Neutrophil (primary cell): Measurements from ENCODE around the gene GJD3.

ENCODE experiments used
- H3K27ac ChIP-seq: fragments of 200-600 bp; sonication (generic); 2 replicates; pipeline ENCODE4 v1.5.1; 2016; ENCODE audit warnings: mild to moderate bottlenecking, moderate library complexity
- H3K27me3 ChIP-seq: fragments of 200-600 bp; sonication (generic); 2 replicates; pipeline ENCODE4 v1.6.0; 2016; ENCODE audit warnings: mild to moderate bottlenecking
- H3K36me3 ChIP-seq: fragments of 200-600 bp; sonication (generic); 2 replicates; pipeline ENCODE4 v1.5.1; 2017
- H3K4me1 ChIP-seq, 2 experiments: fragments of 200-600 bp in 1 of 2; sonication (generic) in 1 of 2; 1 replicate in 1 of 2; 2 replicates in 1 of 2; pipeline versions ENCODE4 v1.5.1 to v1.6.1; 2013 to 2016; ENCODE audit warnings: low read depth in 1 of 2, low read length in 1 of 2, mild to moderate bottlenecking in 1 of 2, moderate library complexity in 1 of 2; ENCODE audit not compliant: control insufficient read depth in 1 of 2, insufficient read depth in 1 of 2
- H3K4me3 ChIP-seq, 2 experiments: fragments of 200-600 bp in 1 of 2; sonication (generic) in 1 of 2; 1 replicate in 1 of 2; 2 replicates in 1 of 2; pipeline ENCODE4 v1.5.1; 2013 to 2016; ENCODE audit warnings: low read depth in 1 of 2, low read length in 1 of 2, mild to moderate bottlenecking in 1 of 2, moderate library complexity in 1 of 2
- H3K9me3 ChIP-seq: fragments of 200-600 bp; sonication (generic); 2 replicates; pipeline ENCODE4 v1.5.1; 2016
- TF ChIP-seq, protein P1 (sequence below): fragments of 200-600 bp; sonication (generic); IDR thresholded peaks from 2 replicates; pipeline ENCODE4 v1.5.1; 2016; ENCODE audit warnings: antibody characterized with exemption

GJD3 gene

DNA sequence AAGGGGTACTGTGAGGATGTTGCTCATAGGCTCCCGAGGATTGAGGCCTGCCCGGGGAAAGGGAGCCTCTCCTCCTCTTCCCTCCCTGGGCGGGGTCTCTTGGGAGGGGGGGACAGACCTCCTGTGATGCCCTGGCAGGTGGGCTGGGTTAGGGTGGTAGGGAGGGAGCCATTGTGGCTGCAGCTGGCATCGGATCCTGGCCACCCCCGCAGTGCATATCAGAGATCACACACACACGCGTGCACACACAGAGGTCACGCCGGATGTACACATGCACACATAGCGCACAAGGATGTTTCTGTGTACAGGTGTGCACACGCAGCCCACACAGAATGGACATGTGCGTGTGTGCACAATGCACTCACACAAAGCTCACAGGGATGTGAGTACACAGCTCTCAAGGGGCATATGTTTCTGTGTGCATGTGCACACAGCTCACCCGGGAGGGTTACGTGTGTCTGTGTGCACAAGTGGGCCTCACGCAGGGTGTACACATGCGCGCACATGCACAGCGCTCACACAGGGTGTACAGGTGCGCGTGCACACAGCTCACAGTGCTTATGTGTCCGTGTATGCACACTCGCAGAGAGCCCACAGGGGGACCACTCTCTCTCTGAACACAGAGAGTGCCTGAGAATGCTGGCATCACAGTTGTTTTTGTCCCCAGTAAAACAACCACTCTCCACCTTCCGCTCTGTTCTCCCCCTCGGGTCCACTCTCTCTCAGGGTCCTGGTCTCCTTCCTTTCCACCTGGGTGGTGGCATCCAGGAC is 2.4 kb downstream of the GJD3 start:
- peaks cover 73% of the 10 kb centered on the region for H3K27me3 ChIP-seq
- peaks cover 6% of the 10 kb centered on the region for H3K36me3 ChIP-seq
- TF ChIP-seq, protein P1, sequence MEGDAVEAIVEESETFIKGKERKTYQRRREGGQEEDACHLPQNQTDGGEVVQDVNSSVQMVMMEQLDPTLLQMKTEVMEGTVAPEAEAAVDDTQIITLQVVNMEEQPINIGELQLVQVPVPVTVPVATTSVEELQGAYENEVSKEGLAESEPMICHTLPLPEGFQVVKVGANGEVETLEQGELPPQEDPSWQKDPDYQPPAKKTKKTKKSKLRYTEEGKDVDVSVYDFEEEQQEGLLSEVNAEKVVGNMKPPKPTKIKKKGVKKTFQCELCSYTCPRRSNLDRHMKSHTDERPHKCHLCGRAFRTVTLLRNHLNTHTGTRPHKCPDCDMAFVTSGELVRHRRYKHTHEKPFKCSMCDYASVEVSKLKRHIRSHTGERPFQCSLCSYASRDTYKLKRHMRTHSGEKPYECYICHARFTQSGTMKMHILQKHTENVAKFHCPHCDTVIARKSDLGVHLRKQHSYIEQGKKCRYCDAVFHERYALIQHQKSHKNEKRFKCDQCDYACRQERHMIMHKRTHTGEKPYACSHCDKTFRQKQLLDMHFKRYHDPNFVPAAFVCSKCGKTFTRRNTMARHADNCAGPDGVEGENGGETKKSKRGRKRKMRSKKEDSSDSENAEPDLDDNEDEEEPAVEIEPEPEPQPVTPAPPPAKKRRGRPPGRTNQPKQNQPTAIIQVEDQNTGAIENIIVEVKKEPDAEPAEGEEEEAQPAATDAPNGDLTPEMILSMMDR = no peak
- no peak overlapping the region for H3K27ac ChIP-seq
- H3K4me3 ChIP-seq = peak overlapping the region; percentile 37 to 55
- H3K4me1 ChIP-seq = peaks cover 15 to 25% of the 10 kb centered on the region in 2 experiments
- H3K9me3 ChIP-seq = no peaks in the 10 kb centered on the region

DNA sequence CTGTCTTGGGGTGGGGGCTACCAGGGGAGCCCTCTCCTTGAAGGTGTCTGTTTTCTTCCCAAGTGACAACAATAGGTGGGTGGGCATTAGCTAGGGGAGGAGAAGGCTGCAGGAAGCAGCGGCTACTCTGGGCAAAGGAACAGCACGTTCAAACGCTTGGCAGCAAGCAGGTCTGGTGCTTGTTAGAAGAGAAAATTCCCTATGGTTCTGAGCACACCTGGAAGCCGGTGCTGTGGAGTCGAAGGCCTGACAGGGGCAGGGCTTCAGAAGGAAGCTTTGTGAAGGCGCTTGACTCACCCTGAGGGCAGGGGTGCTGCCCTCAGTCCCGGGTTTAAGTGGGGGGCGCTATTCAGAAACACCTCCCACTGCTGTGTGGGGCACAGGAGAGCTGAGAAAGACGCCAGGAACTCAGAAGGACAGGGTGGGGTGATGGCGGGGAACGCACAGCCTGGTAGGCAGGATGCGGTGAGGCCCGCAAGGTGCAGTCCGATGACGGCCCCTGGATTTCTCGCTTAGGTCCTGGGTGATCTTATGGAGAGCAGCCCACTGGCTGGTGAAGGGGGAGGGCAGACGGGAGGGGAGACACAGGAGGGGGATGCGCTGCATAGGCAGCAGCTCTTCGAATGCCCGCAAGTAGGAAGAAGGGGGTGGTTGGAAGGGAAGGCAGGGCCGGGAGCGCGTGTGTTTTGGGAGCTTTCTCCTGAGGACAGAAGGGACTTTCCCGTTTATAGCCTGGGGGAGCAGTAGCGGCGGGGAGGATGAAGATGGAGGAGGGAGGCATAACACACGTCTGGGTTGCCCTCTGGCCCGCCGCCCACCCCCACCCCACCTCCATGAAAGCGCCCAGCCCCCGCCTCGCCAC is 3.2 kb downstream of the GJD3 start:
- H3K4me1 ChIP-seq = peaks cover 15 to 25% of the 10 kb centered on the region in 2 experiments

DNA sequence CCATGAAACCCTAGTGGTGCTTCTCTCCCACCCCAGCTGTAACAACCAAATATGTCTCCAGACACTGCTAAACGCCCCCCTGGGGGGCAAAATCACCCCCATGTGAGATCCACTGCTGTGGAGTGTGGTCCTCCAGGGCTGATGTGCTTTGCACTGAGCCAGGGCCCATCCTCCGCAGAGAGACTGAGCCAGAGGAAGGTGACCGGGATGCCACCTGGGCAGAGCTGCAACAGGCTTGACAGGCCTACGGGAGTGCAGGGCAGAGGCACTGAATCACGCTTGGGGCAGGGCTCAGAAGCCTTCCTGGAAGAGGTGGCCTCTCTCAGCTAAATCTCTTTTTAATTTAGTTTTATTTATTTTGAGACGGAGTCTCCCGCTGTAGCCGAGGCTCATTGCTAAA is 4.4 kb downstream of the GJD3 start:
- H3K4me1 ChIP-seq = peaks cover 15 to 27% of the 10 kb centered on the region in 2 experiments
- no peaks in the 10 kb centered on the region for H3K9me3 ChIP-seq
- H3K27me3 ChIP-seq = peaks cover 60% of the 10 kb centered on the region
- no peak overlapping the region for H3K27ac ChIP-seq
- TF ChIP-seq, protein P1 = no peak
- H3K36me3 ChIP-seq = peaks cover 26% of the 10 kb centered on the region
- no peak overlapping the region for H3K4me3 ChIP-seq

More for the DNA sequence above, 3.2 kb downstream of the GJD3 start:
- H3K36me3 ChIP-seq = peaks cover 14% of the 10 kb centered on the region
- H3K27ac ChIP-seq = no peak overlapping the region
- H3K27me3 ChIP-seq = peaks cover 67% of the 10 kb centered on the region
- H3K4me3 ChIP-seq = no peak overlapping the region
- no peaks in the 10 kb centered on the region for H3K9me3 ChIP-seq
- TF ChIP-seq, protein P1 = no peak

DNA sequence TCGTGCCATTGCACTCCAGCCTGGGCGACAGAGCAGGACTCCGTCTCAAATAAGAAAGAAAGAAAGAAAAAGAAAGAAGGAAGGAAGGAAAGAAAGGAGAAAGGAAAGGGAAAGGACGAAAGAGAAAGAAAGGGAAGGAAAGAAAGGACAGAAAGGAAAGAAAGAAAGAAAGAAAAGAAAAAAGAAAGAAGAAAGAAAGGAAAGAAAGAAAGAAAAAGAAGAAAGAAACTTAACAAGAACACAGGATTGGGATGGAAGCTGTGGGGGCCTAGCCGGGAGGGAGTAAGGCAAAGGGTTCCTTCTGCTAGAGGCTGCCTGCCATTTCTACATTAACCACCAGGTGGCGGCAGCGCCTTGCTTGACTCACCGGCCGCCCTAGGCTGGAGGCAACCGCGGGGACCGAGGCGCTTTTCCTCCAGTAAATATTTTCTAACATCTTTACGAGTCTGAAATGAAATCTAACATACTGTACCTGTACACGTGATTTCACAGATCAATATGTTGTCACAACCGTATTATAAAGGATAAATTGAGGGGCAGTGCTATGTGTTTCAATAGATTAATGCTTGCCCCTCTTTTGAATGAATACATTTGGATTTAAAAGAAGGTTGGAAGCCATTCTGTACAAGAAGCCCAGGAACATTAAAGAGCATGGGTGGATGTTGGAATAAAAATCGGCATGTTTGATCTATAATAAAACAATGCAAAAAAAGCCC is 6.1 kb downstream of the GJD3 start:
- H3K27ac ChIP-seq = peak overlapping the region; percentile 12
- H3K9me3 ChIP-seq = no peaks in the 10 kb centered on the region
- H3K4me1 ChIP-seq = peaks cover 18 to 32% of the 10 kb centered on the region in 2 experiments
- peaks cover 42% of the 10 kb centered on the region for H3K36me3 ChIP-seq
- TF ChIP-seq, protein P1 = peak; percentile 94
- peaks cover 44% of the 10 kb centered on the region for H3K27me3 ChIP-seq
- peak overlapping the region in 1 of 2 experiments; percentile 16 for H3K4me3 ChIP-seq
